Activated CD4-positive, alpha-beta T cell treated with anti-CD3 and anti-CD28 coated beads, Interleukin-2, amount 10 ng/mL, durations not matched to agents 7 days and 5 days (primary cell): ENCODE results near the gene PAX8. TPM values are rescaled to one million over a fixed set of nuclear protein-coding genes. Genes with fewer than 3 reads are reported as not detected.

Experiments used
- CTCF ChIA-PET: fragments of 350-600 bp; sonication (Branson Sonifier 250); formaldehyde crosslinking; loops from one replicate; lab custom pipeline; 2021; ENCODE audit warnings: antibody characterized with exemption; lab: Charles Lee
- POLR2A ChIA-PET: fragments of 350-600 bp; sonication (Branson Sonifier 250); formaldehyde crosslinking; loops from one replicate; lab custom pipeline; 2021; ENCODE audit warnings: antibody characterized with exemption; lab: Charles Lee
- DNase-seq: peaks from one replicate; pipeline ENCODE4 v3.0.0-alpha.2; 2020
- H3K27ac Mint-ChIP-seq: one replicate; pipeline ENCODE4 v1.8.0; 2021; ENCODE audit warnings: mild to moderate bottlenecking, moderate library complexity, mixed read lengths
- H3K27me3 Mint-ChIP-seq: one replicate; pipeline ENCODE4 v1.8.0; 2021; ENCODE audit warnings: mixed read lengths
- H3K36me3 Mint-ChIP-seq: one replicate; pipeline ENCODE4 v1.8.0; 2021; ENCODE audit warnings: low read depth, mixed read lengths
- H3K4me1 Mint-ChIP-seq: one replicate; pipeline ENCODE4 v1.8.0; 2021; ENCODE audit warnings: mixed read lengths
- H3K4me3 Mint-ChIP-seq: one replicate; pipeline ENCODE4 v1.8.0; 2021; ENCODE audit warnings: mild to moderate bottlenecking, moderate library complexity, mixed read lengths
- H3K9me3 Mint-ChIP-seq: one replicate; pipeline ENCODE4 v1.8.0; 2021; ENCODE audit warnings: mixed read lengths
- total RNA-seq, 2 experiments: library from RNA; stranded (reverse); gene quantifications; one replicate each; pipeline ENCODE4 v1.2.3, GENCODE V29; 2021

Gene PAX8
- total RNA-seq, 2 experiments from 2014 or later = 0.69 to 0.74 TPM

GRCh38 chr2:113176696-113177355 lies 101.9 kb downstream of the PAX8 start:
- CTCF ChIA-PET = interaction anchor here (1.4 to 5.1 kb wide), 3 partner anchors 39 to 97 kb away, joined by 3 to 40 read pairs (median 5); no protein-coding TSS in a partner anchor
- Mint-ChIP-seq H3K27me3 (peaks cover 2% of the 10 kb centered on the region), H3K4me3 (peak overlapping the region; percentile 84), H3K27ac (peak overlapping the region; percentile 75), H3K9me3 (no peaks in the 10 kb centered on the region), H3K4me1 (peaks cover 82% of the 10 kb centered on the region), H3K36me3 (peaks cover 90% of the 10 kb centered on the region)
- DNase-seq = no peak
- POLR2A ChIA-PET = no interaction called here

DNA sequence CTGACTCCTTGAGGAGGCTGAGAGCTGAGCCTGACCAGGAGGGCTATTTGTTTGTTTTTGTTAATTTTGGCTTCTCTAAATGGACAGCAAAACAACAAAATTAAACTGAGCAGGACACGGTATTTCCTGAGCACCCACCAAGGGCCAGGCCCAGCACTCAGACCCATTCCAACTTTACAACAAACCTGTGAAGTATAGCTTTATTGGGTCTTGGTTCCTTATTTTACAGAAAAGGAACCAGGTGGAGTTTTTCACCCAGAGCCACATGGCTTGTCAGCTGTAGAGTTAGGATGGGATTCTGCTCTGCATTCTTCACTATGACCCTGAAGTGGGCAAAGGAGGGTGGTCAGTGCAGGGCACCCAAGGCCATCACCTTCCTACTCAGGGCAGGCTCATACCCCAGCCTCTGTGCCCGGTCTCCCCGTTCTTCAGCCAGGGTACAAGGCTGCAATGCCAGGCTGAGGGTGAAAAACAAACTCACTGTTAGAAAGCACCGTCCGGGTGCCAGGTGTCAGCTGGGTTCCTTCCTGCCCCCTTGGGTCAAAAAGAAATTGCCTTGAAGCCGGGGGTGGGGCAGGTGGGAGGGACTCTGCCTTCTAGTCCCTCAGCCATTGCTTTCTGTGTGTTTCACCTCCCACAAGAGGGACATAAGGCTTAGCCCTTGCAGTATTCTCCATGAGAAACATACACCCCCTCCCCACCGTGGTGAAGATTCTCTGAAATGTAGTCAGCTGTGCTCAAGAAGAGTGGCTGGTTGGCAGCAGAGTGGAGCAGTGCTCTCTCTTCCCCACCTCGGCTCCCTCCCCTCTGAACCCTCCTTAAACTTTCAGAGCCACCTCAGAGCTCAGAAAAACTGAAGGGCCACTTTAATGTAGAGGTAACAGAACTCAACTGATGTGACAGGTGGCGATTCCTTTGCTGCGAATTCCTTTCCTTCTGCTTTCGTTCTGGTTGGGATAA lies 102.7 kb downstream of the PAX8 start:
- Mint-ChIP-seq H3K4me1 (peaks cover 82% of the 10 kb centered on the region), H3K9me3 (peaks cover 3% of the 10 kb centered on the region), H3K4me3 (peak overlapping the region; percentile 84), H3K27ac (peak overlapping the region; percentile 88), H3K27me3 (peaks cover 2% of the 10 kb centered on the region), H3K36me3 (peaks cover 92% of the 10 kb centered on the region)
- DNase-seq = peak; percentile 48
- ChIA-PET POLR2A (no interaction called here), CTCF (interaction anchor here (0.6 to 5.1 kb wide), 17 partner anchors 8 to 214 kb away, joined by 3 to 40 read pairs (median 5); no protein-coding TSS in a partner anchor)

- Mint-ChIP-seq H3K4me3 (peak overlapping the region; percentile 84), H3K27ac (peak overlapping the region; percentile 88), H3K27me3 (peaks cover 2% of the 10 kb centered on the region), H3K36me3 (peaks cover 84% of the 10 kb centered on the region), H3K4me1 (peaks cover 75% of the 10 kb centered on the region), H3K9me3 (peaks cover 4% of the 10 kb centered on the region)
- peak; percentile 88 for DNase-seq
- ChIA-PET POLR2A (interaction anchor here (0.5 to 1.3 kb wide), 4 partner anchors 10 to 91 kb away, joined by 3 to 8 read pairs (median 4); no protein-coding TSS in a partner anchor), CTCF (interaction anchor here (0.7 to 5.1 kb wide), 22 partner anchors 9 to 548 kb away, joined by 3 to 40 read pairs (median 6); no protein-coding TSS in a partner anchor)
Measured at GRCh38 chr2:113175042-113175628, 103.6 kb downstream of the PAX8 start.

- no peak for DNase-seq
- Mint-ChIP-seq H3K27ac (peak overlapping the region; percentile 88), H3K4me1 (peaks cover 73% of the 10 kb centered on the region), H3K27me3 (peaks cover 2% of the 10 kb centered on the region), H3K9me3 (peaks cover 7% of the 10 kb centered on the region), H3K4me3 (peak overlapping the region; percentile 84), H3K36me3 (peaks cover 81% of the 10 kb centered on the region)
- CTCF ChIA-PET = interaction anchor here (0.7 to 5.1 kb wide), 26 partner anchors 9 to 548 kb away, joined by 3 to 40 read pairs (median 5); no protein-coding TSS in a partner anchor
- POLR2A ChIA-PET = interaction anchor here (0.5 to 1.5 kb wide), 7 partner anchors 8 to 303 kb away, joined by 3 to 8 read pairs (median 4); no protein-coding TSS in a partner anchor
Measured at GRCh38 chr2:113174376-113174750, 104.4 kb downstream of the PAX8 start.

DNA sequence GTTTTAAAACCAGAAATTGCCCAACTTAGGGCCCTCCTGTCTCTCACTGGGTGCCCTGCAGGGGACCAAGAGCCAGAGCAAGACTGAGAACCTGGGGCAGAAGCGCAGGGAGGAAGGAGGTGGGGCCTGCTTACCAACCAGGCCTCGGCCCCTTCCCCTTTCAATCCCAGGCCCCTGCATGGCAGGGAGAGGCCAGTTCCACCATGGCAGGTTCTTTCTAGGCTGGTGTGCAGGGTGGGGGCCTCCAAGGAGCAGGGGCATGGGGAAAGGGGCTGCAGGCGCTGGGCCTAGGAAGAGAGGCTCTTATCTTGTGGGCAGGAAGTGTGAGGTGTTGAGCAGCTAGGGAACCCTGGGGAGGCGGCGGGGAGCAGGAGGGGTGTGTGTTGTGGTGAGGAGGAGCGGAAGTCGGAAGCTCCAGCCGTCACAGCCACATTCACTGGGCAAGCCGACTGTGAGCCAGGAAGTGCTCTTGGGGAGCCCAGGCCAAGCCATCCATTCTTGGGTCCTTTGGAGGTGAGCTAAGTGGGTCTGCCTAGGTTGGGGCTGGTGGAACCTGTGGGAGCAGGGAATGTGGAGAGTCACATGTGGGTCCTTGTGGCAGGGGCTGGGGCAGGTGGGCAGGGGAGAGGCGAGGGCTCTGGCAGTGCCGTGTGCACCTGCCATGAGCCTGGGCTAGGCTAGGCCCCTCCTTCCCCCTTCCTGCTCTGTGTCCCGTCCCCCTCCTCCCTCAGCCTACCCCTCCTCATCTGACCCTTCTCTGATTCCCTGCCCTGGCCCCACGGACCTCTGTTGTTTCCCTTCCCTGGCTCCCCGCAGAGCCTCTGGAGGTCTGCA lies 105.0 kb downstream of the PAX8 start, which contains the start of gene PSD4:
PSD4 (plus strand) TSS at position 430 of the 834 bp plus-strand sequence. CDS start 8,486 bp downstream, outside the sequence.
- peaks cover 7% of the 10 kb centered on the region for H3K9me3 Mint-ChIP-seq
- peaks cover 79% of the 10 kb centered on the region for H3K36me3 Mint-ChIP-seq
- DNase-seq = peak; percentile 94
- ChIA-PET POLR2A (interaction anchor here (0.6 to 1.5 kb wide), 6 partner anchors 8 to 303 kb away, joined by 3 to 7 read pairs (median 4); no protein-coding TSS in a partner anchor), CTCF (interaction anchor here (0.8 to 5.1 kb wide), 19 partner anchors 8 to 216 kb away, joined by 3 to 40 read pairs (median 7); no protein-coding TSS in a partner anchor)
- peaks cover 2% of the 10 kb centered on the region for H3K27me3 Mint-ChIP-seq
- H3K4me1 Mint-ChIP-seq = peaks cover 73% of the 10 kb centered on the region
- peak within 1 kb of the TSS; percentile 88 for H3K27ac Mint-ChIP-seq
- peak within 1 kb of the TSS; percentile 84 for H3K4me3 Mint-ChIP-seq

GRCh38 chr2:113172721-113173541 lies 105.8 kb downstream of the PAX8 start:
- CTCF ChIA-PET = interaction anchor here (1.2 to 5.1 kb wide), 12 partner anchors 7 to 217 kb away, joined by 4 to 40 read pairs (median 9); no protein-coding TSS in a partner anchor

GRCh38 chr2:113171334-113172075 lies 107.2 kb downstream of the PAX8 start:
- POLR2A ChIA-PET = no interaction called here
- H3K36me3 Mint-ChIP-seq = peaks cover 57% of the 10 kb centered on the region

More at GRCh38 chr2:113172721-113173541, 105.8 kb downstream of the PAX8 start:
- Mint-ChIP-seq H3K27me3 (peaks cover 2% of the 10 kb centered on the region), H3K4me3 (peak overlapping the region; percentile 84), H3K36me3 (peaks cover 71% of the 10 kb centered on the region), H3K9me3 (peaks cover 7% of the 10 kb centered on the region), H3K27ac (peak overlapping the region; percentile 88), H3K4me1 (peaks cover 73% of the 10 kb centered on the region)
- POLR2A ChIA-PET = interaction anchor here (0.7 to 1.5 kb wide), 2 partner anchors 16 to 35 kb away, joined by 6 to 7 read pairs; no protein-coding TSS in a partner anchor
- no peak for DNase-seq

DNA sequence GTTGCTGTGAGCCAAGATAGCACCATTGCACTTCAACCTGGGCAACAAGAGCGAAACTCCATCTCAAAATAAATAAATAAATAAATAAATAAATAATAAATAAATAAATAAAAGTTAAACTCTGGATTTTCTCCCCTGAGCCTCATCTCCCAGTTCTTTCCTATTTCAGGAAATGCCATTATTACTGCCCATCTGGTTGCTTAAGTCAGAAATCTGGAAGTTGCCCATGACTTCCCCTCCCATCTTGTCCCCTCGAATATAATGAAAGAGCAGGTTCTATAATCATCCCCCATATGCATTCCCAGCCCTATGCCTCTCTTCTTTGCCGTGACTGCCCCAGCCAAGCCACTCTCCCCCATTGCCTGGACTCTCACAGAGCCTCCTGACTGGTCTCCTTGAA lies 109.1 kb downstream of the PAX8 start:
- H3K9me3 Mint-ChIP-seq = peaks cover 7% of the 10 kb centered on the region
- no peaks in the 10 kb centered on the region for H3K27me3 Mint-ChIP-seq
- CTCF ChIA-PET = interaction anchor here (1.0 to 1.7 kb wide), 2 partner anchors 11 to 435 kb away, joined by 3 to 4 read pairs; no protein-coding TSS in a partner anchor
- peak overlapping the region; percentile 17 for H3K4me3 Mint-ChIP-seq
- peak overlapping the region; percentile 90 for H3K27ac Mint-ChIP-seq
- peaks cover 39% of the 10 kb centered on the region for H3K36me3 Mint-ChIP-seq
- DNase-seq = no peak
- H3K4me1 Mint-ChIP-seq = peaks cover 72% of the 10 kb centered on the region
- POLR2A ChIA-PET = no interaction called here

More at GRCh38 chr2:113171334-113172075, 107.2 kb downstream of the PAX8 start:
- peak overlapping the region; percentile 56 for H3K27ac Mint-ChIP-seq
- no peak overlapping the region for H3K4me3 Mint-ChIP-seq
- DNase-seq = no peak
- peaks cover 2% of the 10 kb centered on the region for H3K27me3 Mint-ChIP-seq
- H3K4me1 Mint-ChIP-seq = peaks cover 73% of the 10 kb centered on the region
- H3K9me3 Mint-ChIP-seq = peaks cover 7% of the 10 kb centered on the region
- CTCF ChIA-PET = interaction anchor here (1.0 to 3.6 kb wide), 9 partner anchors 12 to 219 kb away, joined by 3 to 14 read pairs (median 4); no protein-coding TSS in a partner anchor

DNA sequence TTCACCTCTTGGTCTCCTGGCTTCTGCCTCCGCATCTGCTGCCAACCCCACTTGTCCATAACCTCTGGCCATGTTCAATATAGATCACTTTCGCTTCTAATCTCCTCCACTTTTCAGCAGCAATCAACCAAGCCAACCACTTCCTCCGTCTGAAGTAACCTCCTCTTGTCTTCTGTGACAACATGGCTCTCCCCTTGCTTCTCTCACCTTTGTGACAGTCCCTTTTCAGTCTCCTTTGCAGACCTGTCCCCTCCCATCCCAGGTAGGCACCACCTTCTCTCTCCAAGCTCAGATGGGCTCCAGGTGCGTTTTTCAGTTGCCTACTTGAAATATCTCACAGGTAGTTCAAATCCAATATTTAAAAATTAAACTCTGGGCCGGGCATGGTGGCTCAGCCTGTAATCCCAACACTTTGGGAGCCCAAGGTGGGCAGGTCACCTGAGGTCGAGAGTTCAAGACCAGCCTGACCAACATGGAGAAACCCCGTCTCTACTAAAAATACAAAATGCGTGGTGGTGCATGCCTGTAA lies 109.7 kb downstream of the PAX8 start:
- peak overlapping the region; percentile 90 for H3K27ac Mint-ChIP-seq
- ChIA-PET CTCF (interaction anchor here (1.0 kb wide), 1 partner anchor 435 kb away, joined by 3 read pairs; no protein-coding TSS in a partner anchor), POLR2A (no interaction called here)
- peaks cover 34% of the 10 kb centered on the region for H3K36me3 Mint-ChIP-seq
- peaks cover 76% of the 10 kb centered on the region for H3K4me1 Mint-ChIP-seq
- peak; percentile 75 for DNase-seq
- peak overlapping the region; percentile 37 for H3K4me3 Mint-ChIP-seq
- H3K9me3 Mint-ChIP-seq = peaks cover 7% of the 10 kb centered on the region
- H3K27me3 Mint-ChIP-seq = no peaks in the 10 kb centered on the region
